GM23338 (cell line): Measurements from ENCODE around the gene TJP2.

Experiments
- CTCF ChIP-seq, 2 experiments: fragments of 200-600 bp in 1 of 2; sonication (generic) in 1 of 2; conservative IDR thresholded peaks; 2 replicates each; pipeline versions ENCODE4 v1.5.1 to v1.6.1; 2016 to 2017; ENCODE audit warnings: antibody characterized with exemption in 2 of 2, low read depth in 2 of 2, mild to moderate bottlenecking in 2 of 2, moderate library complexity in 1 of 2
- EZH2 ChIP-seq: fragments of 200-600 bp; sonication (generic); IDR thresholded peaks from one replicate; pipeline ENCODE4 v1.8.0; 2017; ENCODE audit warnings: antibody characterized with exemption, mild to moderate bottlenecking, low read depth; ENCODE audit not compliant: unreplicated experiment
- EZH2phosphoT487 ChIP-seq: fragments of 200-600 bp; sonication (generic); IDR thresholded peaks from one replicate; pipeline ENCODE4 v1.8.1; 2018; ENCODE audit warnings: antibody characterized with exemption; ENCODE audit not compliant: unreplicated experiment
- POLR2AphosphoS5 ChIP-seq: IDR thresholded peaks from 2 replicates; pipeline ENCODE4 v1.6.1; 2016; ENCODE audit warnings: antibody characterized with exemption, low read depth

GRCh38 chr9:69255591-69255990 lies 81.5 kb downstream of the TJP2 start:
- TF ChIP-seq EZH2phosphoT487, result no peak
- TF ChIP-seq CTCF (conservative IDR thresholded peaks at IDR 0.05; ENCODE audit: low read depth in 2 of 2), result no peak
- TF ChIP-seq EZH2, result no peak
- no peak for TF ChIP-seq POLR2AphosphoS5
